Measurements from ENCODE around the gene MAPK10. TPM values are rescaled to one million over a fixed set of nuclear protein-coding genes. Genes with fewer than 3 reads are reported as not detected.

Gene MAPK10
- total and polyA plus RNA-seq, 9 of the 15 experiments (the other 6 are each of a cell fraction or from before 2014, with no cell fraction given), result 0.10 to 0.53 (median 0.18) TPM; not detected in 4

GRCh38 chr4:86159216-86159615, 200.6 kb downstream of the MAPK10 start:
- no peaks in the 10 kb centered on the region for H4K20me1 ChIP-seq (replicated peaks; ENCODE audit: control insufficient read depth, insufficient read depth, low read length)
- H3K4me2 ChIP-seq (ENCODE audit: insufficient read depth, low read length), result no peak overlapping the region
- H3K4me3 ChIP-seq, result no peak overlapping the region
- no peaks in the 10 kb centered on the region for H3K4me1 ChIP-seq (replicated peaks in 1 of 2; ENCODE audit: control insufficient read depth in 2 of 2, insufficient read depth in 2 of 2, low read length in 2 of 2)
- DNase-seq (ENCODE audit: extremely low read depth in 1 of 4, low spot score in 3 of 4), result no peak
- no peaks in the 10 kb centered on the region for H3K27me3 ChIP-seq (ENCODE audit: control insufficient read depth in 2 of 2, insufficient read depth in 2 of 2, low read length in 2 of 2)
- POLR2A ChIA-PET, result no interaction called here
- no peaks in the 10 kb centered on the region for H3K9me1 ChIP-seq (ENCODE audit: control insufficient read depth, insufficient read depth, low read length)
- 1% methylated on average over 4 of the region's 4 CpGs for WGBS (ENCODE audit: insufficient coverage, low coverage, missing lambda C conversion rate)
- no peak for FAIRE-seq
- H3K9ac ChIP-seq (ENCODE audit: insufficient read depth in 1 of 2, low read depth in 2 of 2, low read length in 2 of 2), result no peak overlapping the region
- no TSS peak for BruUV-seq (replicated peaks)
- no peak overlapping the region for H2AFZ ChIP-seq (ENCODE audit: low read depth, low read length)
- no peaks in the 10 kb centered on the region for H3K79me2 ChIP-seq (ENCODE audit: control insufficient read depth, insufficient read depth, low read length)
- H3K9me3 ChIP-seq (replicated peaks; ENCODE audit: control insufficient read depth, insufficient read depth, low read depth, low read length), result no peaks in the 10 kb centered on the region
- H3K27ac ChIP-seq (ENCODE audit: extremely low read depth, low read depth, low read length), result no peak overlapping the region
- CTCF ChIA-PET (ENCODE audit: low intra/inter-chr PET ratio), result no interaction called here
- in situ Hi-C loops (cut with MboI), result no loop called here
- no peaks in the 10 kb centered on the region for H3K36me3 ChIP-seq (ENCODE audit: control insufficient read depth, insufficient read depth, low read length)
- no peak for ATAC-seq
- TF ChIP-seq PCBP1 (IDR thresholded peaks at IDR 0.05; ENCODE audit: low read depth, low read length, poor library complexity, severe bottlenecking) (no peak), PHF20 (IDR thresholded peaks at IDR 0.05; ENCODE audit: partially characterized antibody) (no peak)
- intact Hi-C loops (cut with micrococcal nuclease), result no loop called here

GRCh38 chr4:86156531-86156930, 203.3 kb downstream of the MAPK10 start:
- Histone ChIP-seq H2AFZ (ENCODE audit: low read depth, low read length) (no peak overlapping the region), H3K9ac (ENCODE audit: insufficient read depth in 1 of 2, low read depth in 2 of 2, low read length in 2 of 2) (no peak overlapping the region), H3K27ac (ENCODE audit: extremely low read depth, low read depth, low read length) (no peak overlapping the region), H4K20me1 (replicated peaks; ENCODE audit: control insufficient read depth, insufficient read depth, low read length) (no peaks in the 10 kb centered on the region), H3K79me2 (ENCODE audit: control insufficient read depth, insufficient read depth, low read length) (no peaks in the 10 kb centered on the region), H3K4me2 (ENCODE audit: insufficient read depth, low read length) (no peak overlapping the region), H3K9me1 (ENCODE audit: control insufficient read depth, insufficient read depth, low read length) (no peaks in the 10 kb centered on the region), H3K9me3 (replicated peaks; ENCODE audit: control insufficient read depth, insufficient read depth, low read depth, low read length) (no peaks in the 10 kb centered on the region), H3K36me3 (ENCODE audit: control insufficient read depth, insufficient read depth, low read length) (no peaks in the 10 kb centered on the region), H3K4me1 (replicated peaks in 1 of 2; ENCODE audit: control insufficient read depth in 2 of 2, insufficient read depth in 2 of 2, low read length in 2 of 2) (no peaks in the 10 kb centered on the region), H3K27me3 (ENCODE audit: control insufficient read depth in 2 of 2, insufficient read depth in 2 of 2, low read length in 2 of 2) (no peaks in the 10 kb centered on the region), H3K4me3 (no peak overlapping the region)
- TF ChIP-seq RAD51 (IDR thresholded peaks at IDR 0.05; ENCODE audit: borderline replicate concordance, low read depth) (no peak), ZNF282 (CRISPR knock-in tag; IDR thresholded peaks at IDR 0.05) (no peak), POLR2H (tag; IDR thresholded peaks at IDR 0.05; ENCODE audit: low read depth) (no peak), MEIS2 (IDR thresholded peaks at IDR 0.05; ENCODE audit: partially characterized antibody) (no peak), NFATC3 (IDR thresholded peaks at IDR 0.05) (no peak)
- 0% methylated on average over 2 of the region's 2 CpGs for WGBS (ENCODE audit: insufficient coverage, low coverage, missing lambda C conversion rate)
- no peak for ATAC-seq
- no peak for DNase-seq (ENCODE audit: extremely low read depth in 1 of 4, low spot score in 3 of 4)
- CTCF ChIA-PET (ENCODE audit: low intra/inter-chr PET ratio), result no interaction called here
- POLR2A ChIA-PET, result no interaction called here
- intact Hi-C loops (cut with micrococcal nuclease) (no loop called here), in situ Hi-C loops (cut with MboI) (no loop called here)
- FAIRE-seq, result no peak
- no TSS peak for BruUV-seq (replicated peaks)
